K562 (cell line): ENCODE data around the gene ADRM1. TPM values are rescaled to one million over a fixed set of nuclear protein-coding genes. Genes with fewer than 3 reads are reported as not detected.

Experiments used
- COPS2 ChIP-seq: fragments of 450-650 bp; conservative IDR thresholded peaks from 2 replicates; pipeline ENCODE4 v1.6.1; 2016; ENCODE audit warnings: mild to moderate bottlenecking, moderate library complexity
- NFIC ChIP-seq: fragments of 450-650 bp; IDR thresholded peaks from 2 replicates; pipeline ENCODE4 v1.6.1; 2017; ENCODE audit warnings: mild to moderate bottlenecking, inconsistent platforms
- NR3C1 ChIP-seq: sonication (generic); formaldehyde crosslinking; IDR thresholded peaks from 2 replicates; pipeline ENCODE4 v1.8.1; 2022; ENCODE audit warnings: missing genetic modification reagents
- YY1 ChIP-seq, 3 experiments: IDR thresholded peaks; 2 replicates each; pipeline ENCODE4 v1.6.1; 2011; ENCODE audit warnings: low read length in 2 of 3, mild to moderate bottlenecking in 2 of 3, moderate library complexity in 2 of 3, borderline replicate concordance in 1 of 3, control low read depth in 1 of 3, low read depth in 1 of 3; ENCODE audit not compliant: insufficient read depth in 3 of 3, insufficient replicate concordance in 2 of 3, control insufficient read depth in 1 of 3, insufficient read length in 1 of 3; ENCODE audit errors: extremely low read depth in 1 of 3
- ZNF717 ChIP-seq: fragments of 250-450 bp; sonication (Bioruptor Pico); IDR thresholded peaks from 2 replicates; pipeline ENCODE4 v1.5.0; 2021
- ZSCAN29 ChIP-seq: fragments of 450-650 bp; IDR thresholded peaks from 2 replicates; pipeline ENCODE4 v1.6.1; 2017
- polyA plus RNA-seq, 8 experiments: library from polyadenylated mRNA; depleted of rRNA in 4 of 8; stranded (reverse) in 5 of 8; unstranded in 3 of 8; fragments of >200 nt; fragmentation: Nextera tagmentation in 2 of 8; fragmentation: Illumina TruSeq in 1 of 8; extraction: Ambion mirVana in 2 of 8; extraction: Trizol in 1 of 8; gene quantifications; 2 replicates each; pipeline versions ENCODE4 v1.2.1 to v1.2.3, GENCODE V29; 2011 to 2014; ENCODE audit warnings: inconsistent platforms in 1 of 8, missing spikeins in 1 of 8
- total RNA-seq, 7 experiments: library from RNA; depleted of rRNA in 6 of 7; stranded (reverse); fragments of >200 nt in 6 of 7; fragmentation: Illumina TruSeq in 2 of 7; extraction: Trizol in 2 of 7; gene quantifications; 2 replicates each; pipeline versions ENCODE4 v1.2.1 to v1.2.3, GENCODE V29; 2011 to 2021; ENCODE audit warnings: low replicate concordance in 1 of 7
- TF ChIP-seq, protein P1 (sequence below): fragments of 250-450 bp; sonication (Bioruptor Pico); IDR thresholded peaks from 2 replicates; pipeline ENCODE4 v1.4.0; 2020
- TF ChIP-seq, protein P2 (sequence below): fragments of 450-650 bp; conservative IDR thresholded peaks from 2 replicates; pipeline ENCODE4 v1.6.1; 2016; ENCODE audit warnings: missing genetic modification characterization, low read depth, mild to moderate bottlenecking, control low read depth, missing compliant biosample characterization
- TF ChIP-seq, protein P3 (sequence below): sonication (generic); formaldehyde crosslinking; IDR thresholded peaks from 2 replicates; pipeline ENCODE4 v1.5.0; 2020; ENCODE audit warnings: missing genetic modification reagents
- TF ChIP-seq, protein P4 (sequence below): fragments of 450-650 bp; IDR thresholded peaks from 2 replicates; pipeline ENCODE4 v1.6.1; 2016; ENCODE audit warnings: borderline replicate concordance
- TF ChIP-seq, protein P5 (sequence below): fragments of 250-450 bp; sonication (Bioruptor Pico); IDR thresholded peaks from 2 replicates; pipeline ENCODE4 v1.4.0; 2020; ENCODE audit warnings: borderline replicate concordance

The ADRM1 gene
- total and polyA plus RNA-seq, 9 of the 15 experiments (the other 6 are each of a cell fraction or from before 2014, with no cell fraction given): 5.0 to 223 (median 67.4) TPM

DNA sequence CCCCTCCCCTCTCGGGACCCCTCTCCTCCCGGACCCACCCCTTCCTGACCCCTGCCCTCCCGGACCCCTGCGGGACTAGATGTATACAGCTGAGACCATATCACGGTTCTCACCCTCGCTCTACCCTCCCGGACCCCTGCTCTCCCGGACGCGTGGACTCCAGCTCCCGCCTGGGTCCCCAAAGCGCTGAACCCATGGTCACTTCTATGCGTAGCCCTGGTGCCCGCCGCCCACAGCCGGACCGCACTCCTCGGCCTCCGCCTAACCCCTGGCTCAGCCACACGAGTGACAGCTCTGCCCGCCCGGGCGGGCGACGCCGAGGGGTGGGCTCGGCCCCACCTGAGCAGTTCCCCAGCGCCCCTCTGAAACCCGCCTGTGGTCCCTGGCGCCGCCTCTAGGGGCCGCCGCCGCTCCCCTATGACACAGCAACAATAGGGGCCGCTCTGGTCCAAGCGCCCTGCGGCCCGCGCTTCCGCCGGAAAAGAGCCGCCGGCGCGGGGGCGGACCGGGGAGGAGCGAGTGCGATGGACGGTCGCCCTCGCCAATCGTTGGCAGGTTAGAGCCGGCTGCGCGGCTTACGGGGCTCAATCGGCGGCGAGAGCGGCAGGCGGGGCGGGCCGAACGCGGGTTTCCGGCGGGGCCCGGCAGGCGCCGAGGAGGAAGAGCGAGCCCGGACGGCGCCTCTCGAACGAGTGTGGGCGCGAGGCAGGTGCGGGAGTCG is at the start of gene ADRM1 (continued):
- TF ChIP-seq, protein P1, sequence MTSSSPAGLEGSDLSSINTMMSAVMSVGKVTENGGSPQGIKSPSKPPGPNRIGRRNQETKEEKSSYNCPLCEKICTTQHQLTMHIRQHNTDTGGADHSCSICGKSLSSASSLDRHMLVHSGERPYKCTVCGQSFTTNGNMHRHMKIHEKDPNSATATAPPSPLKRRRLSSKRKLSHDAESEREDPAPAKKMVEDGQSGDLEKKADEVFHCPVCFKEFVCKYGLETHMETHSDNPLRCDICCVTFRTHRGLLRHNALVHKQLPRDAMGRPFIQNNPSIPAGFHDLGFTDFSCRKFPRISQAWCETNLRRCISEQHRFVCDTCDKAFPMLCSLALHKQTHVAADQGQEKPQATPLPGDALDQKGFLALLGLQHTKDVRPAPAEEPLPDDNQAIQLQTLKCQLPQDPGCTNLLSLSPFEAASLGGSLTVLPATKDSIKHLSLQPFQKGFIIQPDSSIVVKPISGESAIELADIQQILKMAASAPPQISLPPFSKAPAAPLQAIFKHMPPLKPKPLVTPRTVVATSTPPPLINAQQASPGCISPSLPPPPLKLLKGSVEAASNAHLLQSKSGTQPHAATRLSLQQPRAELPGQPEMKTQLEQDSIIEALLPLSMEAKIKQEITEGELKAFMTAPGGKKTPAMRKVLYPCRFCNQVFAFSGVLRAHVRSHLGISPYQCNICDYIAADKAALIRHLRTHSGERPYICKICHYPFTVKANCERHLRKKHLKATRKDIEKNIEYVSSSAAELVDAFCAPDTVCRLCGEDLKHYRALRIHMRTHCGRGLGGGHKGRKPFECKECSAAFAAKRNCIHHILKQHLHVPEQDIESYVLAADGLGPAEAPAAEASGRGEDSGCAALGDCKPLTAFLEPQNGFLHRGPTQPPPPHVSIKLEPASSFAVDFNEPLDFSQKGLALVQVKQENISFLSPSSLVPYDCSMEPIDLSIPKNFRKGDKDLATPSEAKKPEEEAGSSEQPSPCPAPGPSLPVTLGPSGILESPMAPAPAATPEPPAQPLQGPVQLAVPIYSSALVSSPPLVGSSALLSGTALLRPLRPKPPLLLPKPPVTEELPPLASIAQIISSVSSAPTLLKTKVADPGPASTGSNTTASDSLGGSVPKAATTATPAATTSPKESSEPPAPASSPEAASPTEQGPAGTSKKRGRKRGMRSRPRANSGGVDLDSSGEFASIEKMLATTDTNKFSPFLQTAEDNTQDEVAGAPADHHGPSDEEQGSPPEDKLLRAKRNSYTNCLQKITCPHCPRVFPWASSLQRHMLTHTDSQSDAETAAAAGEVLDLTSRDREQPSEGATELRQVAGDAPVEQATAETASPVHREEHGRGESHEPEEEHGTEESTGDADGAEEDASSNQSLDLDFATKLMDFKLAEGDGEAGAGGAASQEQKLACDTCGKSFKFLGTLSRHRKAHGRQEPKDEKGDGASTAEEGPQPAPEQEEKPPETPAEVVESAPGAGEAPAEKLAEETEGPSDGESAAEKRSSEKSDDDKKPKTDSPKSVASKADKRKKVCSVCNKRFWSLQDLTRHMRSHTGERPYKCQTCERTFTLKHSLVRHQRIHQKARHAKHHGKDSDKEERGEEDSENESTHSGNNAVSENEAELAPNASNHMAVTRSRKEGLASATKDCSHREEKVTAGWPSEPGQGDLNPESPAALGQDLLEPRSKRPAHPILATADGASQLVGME (CRISPR knock-in tag): no peak
- TF ChIP-seq, protein P2, sequence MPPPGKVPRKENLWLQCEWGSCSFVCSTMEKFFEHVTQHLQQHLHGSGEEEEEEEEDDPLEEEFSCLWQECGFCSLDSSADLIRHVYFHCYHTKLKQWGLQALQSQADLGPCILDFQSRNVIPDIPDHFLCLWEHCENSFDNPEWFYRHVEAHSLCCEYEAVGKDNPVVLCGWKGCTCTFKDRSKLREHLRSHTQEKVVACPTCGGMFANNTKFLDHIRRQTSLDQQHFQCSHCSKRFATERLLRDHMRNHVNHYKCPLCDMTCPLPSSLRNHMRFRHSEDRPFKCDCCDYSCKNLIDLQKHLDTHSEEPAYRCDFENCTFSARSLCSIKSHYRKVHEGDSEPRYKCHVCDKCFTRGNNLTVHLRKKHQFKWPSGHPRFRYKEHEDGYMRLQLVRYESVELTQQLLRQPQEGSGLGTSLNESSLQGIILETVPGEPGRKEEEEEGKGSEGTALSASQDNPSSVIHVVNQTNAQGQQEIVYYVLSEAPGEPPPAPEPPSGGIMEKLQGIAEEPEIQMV: no peak
- TF ChIP-seq ZNF717 (CRISPR knock-in tag): no peak
- TF ChIP-seq, protein P3, sequence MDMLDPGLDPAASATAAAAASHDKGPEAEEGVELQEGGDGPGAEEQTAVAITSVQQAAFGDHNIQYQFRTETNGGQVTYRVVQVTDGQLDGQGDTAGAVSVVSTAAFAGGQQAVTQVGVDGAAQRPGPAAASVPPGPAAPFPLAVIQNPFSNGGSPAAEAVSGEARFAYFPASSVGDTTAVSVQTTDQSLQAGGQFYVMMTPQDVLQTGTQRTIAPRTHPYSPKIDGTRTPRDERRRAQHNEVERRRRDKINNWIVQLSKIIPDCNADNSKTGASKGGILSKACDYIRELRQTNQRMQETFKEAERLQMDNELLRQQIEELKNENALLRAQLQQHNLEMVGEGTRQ (CRISPR knock-in tag): no peak
- TF ChIP-seq, protein P4, sequence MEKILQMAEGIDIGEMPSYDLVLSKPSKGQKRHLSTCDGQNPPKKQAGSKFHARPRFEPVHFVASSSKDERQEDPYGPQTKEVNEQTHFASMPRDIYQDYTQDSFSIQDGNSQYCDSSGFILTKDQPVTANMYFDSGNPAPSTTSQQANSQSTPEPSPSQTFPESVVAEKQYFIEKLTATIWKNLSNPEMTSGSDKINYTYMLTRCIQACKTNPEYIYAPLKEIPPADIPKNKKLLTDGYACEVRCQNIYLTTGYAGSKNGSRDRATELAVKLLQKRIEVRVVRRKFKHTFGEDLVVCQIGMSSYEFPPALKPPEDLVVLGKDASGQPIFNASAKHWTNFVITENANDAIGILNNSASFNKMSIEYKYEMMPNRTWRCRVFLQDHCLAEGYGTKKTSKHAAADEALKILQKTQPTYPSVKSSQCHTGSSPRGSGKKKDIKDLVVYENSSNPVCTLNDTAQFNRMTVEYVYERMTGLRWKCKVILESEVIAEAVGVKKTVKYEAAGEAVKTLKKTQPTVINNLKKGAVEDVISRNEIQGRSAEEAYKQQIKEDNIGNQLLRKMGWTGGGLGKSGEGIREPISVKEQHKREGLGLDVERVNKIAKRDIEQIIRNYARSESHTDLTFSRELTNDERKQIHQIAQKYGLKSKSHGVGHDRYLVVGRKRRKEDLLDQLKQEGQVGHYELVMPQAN: peak; percentile 64; the same call in 1 of the 2 replicates
- no peak for TF ChIP-seq ZSCAN29
- TF ChIP-seq NFIC: no peak
- TF ChIP-seq YY1 (IDR thresholded peaks at IDR 0.05; ENCODE audit: borderline replicate concordance in 1 of 3, control insufficient read depth in 1 of 3, extremely low read depth in 1 of 3, insufficient read depth in 3 of 3, insufficient read length in 1 of 3, insufficient replicate concordance in 2 of 3, low read depth in 1 of 3, low read length in 2 of 3): peak in 2 of 3 experiments; percentile 51 to 56
- no peak for TF ChIP-seq COPS2
- no peak for TF ChIP-seq NR3C1 (CRISPR knock-in tag)
- TF ChIP-seq, protein P5, sequence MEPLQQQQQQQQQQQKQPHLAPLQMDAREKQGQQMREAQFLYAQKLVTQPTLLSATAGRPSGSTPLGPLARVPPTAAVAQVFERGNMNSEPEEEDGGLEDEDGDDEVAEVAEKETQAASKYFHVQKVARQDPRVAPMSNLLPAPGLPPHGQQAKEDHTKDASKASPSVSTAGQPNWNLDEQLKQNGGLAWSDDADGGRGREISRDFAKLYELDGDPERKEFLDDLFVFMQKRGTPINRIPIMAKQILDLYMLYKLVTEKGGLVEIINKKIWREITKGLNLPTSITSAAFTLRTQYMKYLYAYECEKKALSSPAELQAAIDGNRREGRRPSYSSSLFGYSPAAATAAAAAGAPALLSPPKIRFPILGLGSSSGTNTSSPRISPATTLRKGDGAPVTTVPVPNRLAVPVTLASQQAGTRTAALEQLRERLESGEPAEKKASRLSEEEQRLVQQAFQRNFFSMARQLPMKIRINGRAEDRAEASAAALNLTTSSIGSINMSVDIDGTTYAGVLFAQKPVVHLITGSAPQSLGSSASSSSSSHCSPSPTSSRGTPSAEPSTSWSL (CRISPR knock-in tag): no peak
